ENCODE measurements around the gene SLC4A5. TPM values are rescaled to one million over a fixed set of nuclear protein-coding genes. Genes with fewer than 3 reads are reported as not detected.
"Not testable (repeated sequence)": the region's sequence is repeated elsewhere in the genome, so short reads cannot be mapped to it uniquely, and the experiment has no call there.

The SLC4A5 gene
- total RNA-seq, 1 experiment from 2014 or later, result 1.8 TPM

DNA sequence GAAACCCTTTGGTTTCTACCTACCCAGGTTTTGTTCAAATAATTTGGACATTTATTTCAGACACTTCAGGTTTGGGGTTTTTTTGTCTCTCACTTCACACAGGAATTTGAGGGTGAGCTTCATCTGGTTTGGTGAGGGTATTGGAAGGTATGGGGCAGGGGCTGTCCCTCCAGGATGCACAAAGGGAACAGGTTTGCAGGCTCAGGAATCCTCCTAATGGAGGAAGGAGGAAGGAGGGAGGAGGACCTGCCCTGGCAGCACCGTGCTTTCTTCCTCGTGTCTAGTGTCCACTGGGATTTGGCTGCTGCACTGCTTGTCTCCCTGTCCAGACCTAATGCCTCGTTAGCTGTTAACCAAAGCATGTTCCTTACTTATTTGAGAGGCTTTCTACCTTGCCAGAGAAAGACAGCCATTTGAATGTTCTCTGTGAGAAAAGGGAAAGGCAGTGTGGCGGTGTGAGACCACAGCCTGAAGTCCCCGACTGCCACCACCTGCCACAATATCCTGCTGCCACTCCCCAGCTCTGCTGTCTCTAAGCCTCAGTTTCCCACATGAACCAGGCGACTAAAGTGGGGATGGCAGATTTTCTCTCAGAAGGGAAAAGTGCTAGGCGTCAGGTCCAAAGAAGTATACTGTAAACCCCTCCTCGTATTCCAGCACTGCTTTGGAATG lies 2.2 kb upstream of the SLC4A5 start (continued):
- no peak for TF ChIP-seq CTCF (IDR thresholded peaks at IDR 0.05)
- TF ChIP-seq, protein P1, sequence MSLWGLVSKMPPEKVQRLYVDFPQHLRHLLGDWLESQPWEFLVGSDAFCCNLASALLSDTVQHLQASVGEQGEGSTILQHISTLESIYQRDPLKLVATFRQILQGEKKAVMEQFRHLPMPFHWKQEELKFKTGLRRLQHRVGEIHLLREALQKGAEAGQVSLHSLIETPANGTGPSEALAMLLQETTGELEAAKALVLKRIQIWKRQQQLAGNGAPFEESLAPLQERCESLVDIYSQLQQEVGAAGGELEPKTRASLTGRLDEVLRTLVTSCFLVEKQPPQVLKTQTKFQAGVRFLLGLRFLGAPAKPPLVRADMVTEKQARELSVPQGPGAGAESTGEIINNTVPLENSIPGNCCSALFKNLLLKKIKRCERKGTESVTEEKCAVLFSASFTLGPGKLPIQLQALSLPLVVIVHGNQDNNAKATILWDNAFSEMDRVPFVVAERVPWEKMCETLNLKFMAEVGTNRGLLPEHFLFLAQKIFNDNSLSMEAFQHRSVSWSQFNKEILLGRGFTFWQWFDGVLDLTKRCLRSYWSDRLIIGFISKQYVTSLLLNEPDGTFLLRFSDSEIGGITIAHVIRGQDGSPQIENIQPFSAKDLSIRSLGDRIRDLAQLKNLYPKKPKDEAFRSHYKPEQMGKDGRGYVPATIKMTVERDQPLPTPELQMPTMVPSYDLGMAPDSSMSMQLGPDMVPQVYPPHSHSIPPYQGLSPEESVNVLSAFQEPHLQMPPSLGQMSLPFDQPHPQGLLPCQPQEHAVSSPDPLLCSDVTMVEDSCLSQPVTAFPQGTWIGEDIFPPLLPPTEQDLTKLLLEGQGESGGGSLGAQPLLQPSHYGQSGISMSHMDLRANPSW (CRISPR knock-in tag; conservative IDR thresholded peaks at IDR 0.05; ENCODE audit: low read depth), result no peak
- TF ChIP-seq ZNF671 (CRISPR knock-in tag; IDR thresholded peaks at IDR 0.05), result no peak

DNA sequence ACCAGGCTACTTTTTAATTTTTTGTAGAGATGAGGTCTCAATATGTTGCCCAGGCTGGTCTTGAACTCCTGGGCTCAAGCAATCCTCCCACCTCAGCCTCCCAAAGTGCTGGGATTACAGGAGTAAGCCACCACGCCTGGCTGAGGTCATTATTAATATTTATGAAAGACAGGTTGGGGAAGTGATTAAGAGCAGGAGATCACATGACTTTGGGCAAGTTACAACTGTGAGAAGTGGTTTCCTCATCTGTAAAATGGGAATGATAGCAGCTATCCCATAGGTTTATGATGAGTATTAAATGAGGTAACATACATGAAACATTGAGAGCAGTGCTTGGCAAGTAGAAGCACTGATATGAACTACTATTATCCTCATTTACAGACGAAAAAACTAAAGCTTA lies 7.0 kb downstream of the SLC4A5 start:
- POLR2A ChIA-PET, result interaction anchor here (1.3 kb wide), 1 partner anchor 38 kb away, joined by 4 read pairs; no protein-coding TSS in a partner anchor
- H3K36me3 Mint-ChIP-seq; ATAC-seq; H3K9me3 Mint-ChIP-seq; H3K4me1 Mint-ChIP-seq; DNase-seq (ENCODE audit: low spot score); H3K27ac Mint-ChIP-seq; H3K4me3 Mint-ChIP-seq: not testable (repeated sequence)
- H3K27me3 Mint-ChIP-seq (ENCODE audit: low read depth), result peaks cover 14% of the 10 kb centered on the region
- CTCF ChIA-PET, result interaction anchor here (1.4 to 2.2 kb wide), 8 partner anchors 22 to 147 kb away, joined by 3 to 36 read pairs (median 10); partner anchors contain the start of genes CCDC142 and TTC31

- H3K4me1 Mint-ChIP-seq, result no peaks in the 10 kb centered on the region
- peak; percentile 70; the same call in 1 of the 2 replicates for TF ChIP-seq GTF2I (CRISPR knock-in tag; conservative IDR thresholded peaks at IDR 0.05)
- no peak for TF ChIP-seq NFATC4 (CRISPR knock-in tag; IDR thresholded peaks at IDR 0.05)
- TF ChIP-seq CTCF (IDR thresholded peaks at IDR 0.05), result peak; percentile 90
- H3K9me3 Mint-ChIP-seq, result no peaks in the 10 kb centered on the region
- no peaks in the 10 kb centered on the region for H3K36me3 Mint-ChIP-seq
- peaks cover 10% of the 10 kb centered on the region for H3K27me3 Mint-ChIP-seq (ENCODE audit: low read depth)
- no peak overlapping the region for H3K4me3 Mint-ChIP-seq
- ChIA-PET POLR2A (interaction anchor here (1.3 kb wide), 1 partner anchor 40 kb away, joined by 4 read pairs; no protein-coding TSS in a partner anchor), CTCF (interaction anchor here (0.6 to 3.3 kb wide), 76 partner anchors 10 to 512 kb away, joined by 3 to 63 read pairs (median 5); partner anchors contain the start of genes AUP1, C2orf81, CCDC142 and DCTN1)
- DNase-seq (ENCODE audit: low spot score) (peak; percentile 85), ATAC-seq (peak; percentile 93)
- H3K27ac Mint-ChIP-seq, result no peak overlapping the region
These were observed 8.3 kb downstream of the SLC4A5 start for GRCh38 chr2:74334931-74335333.

- DNase-seq (ENCODE audit: low spot score), result no peak
- Mint-ChIP-seq H3K27ac (no peak overlapping the region), H3K9me3 (no peaks in the 10 kb centered on the region), H3K4me3 (no peak overlapping the region), H3K4me1 (no peaks in the 10 kb centered on the region), H3K27me3 (ENCODE audit: low read depth) (peaks cover 10% of the 10 kb centered on the region), H3K36me3 (no peaks in the 10 kb centered on the region)
- no peak for ATAC-seq
- CTCF ChIA-PET, result interaction anchor here (0.6 to 3.3 kb wide), 64 partner anchors 9 to 511 kb away, joined by 3 to 63 read pairs (median 6); partner anchors contain the start of genes AUP1, C2orf81, CCDC142 and HTRA2
- POLR2A ChIA-PET, result no interaction called here
- TF ChIP-seq CBFB (CRISPR knock-in tag; IDR thresholded peaks at IDR 0.05; ENCODE audit: low read depth), result no peak
- no peak for TF ChIP-seq ZNF396 (CRISPR knock-in tag; IDR thresholded peaks at IDR 0.05; ENCODE audit: borderline replicate concordance)
- no peak for TF ChIP-seq EMX1 (CRISPR knock-in tag; IDR thresholded peaks at IDR 0.05)
- no peak for TF ChIP-seq NR2C2 (CRISPR knock-in tag; IDR thresholded peaks at IDR 0.05)
- no peak for TF ChIP-seq ZBTB21 (CRISPR knock-in tag; IDR thresholded peaks at IDR 0.05; ENCODE audit: borderline replicate concordance)
- TF ChIP-seq TCF7 (CRISPR knock-in tag; IDR thresholded peaks at IDR 0.05; ENCODE audit: low read depth), result no peak
- TF ChIP-seq, protein P2, sequence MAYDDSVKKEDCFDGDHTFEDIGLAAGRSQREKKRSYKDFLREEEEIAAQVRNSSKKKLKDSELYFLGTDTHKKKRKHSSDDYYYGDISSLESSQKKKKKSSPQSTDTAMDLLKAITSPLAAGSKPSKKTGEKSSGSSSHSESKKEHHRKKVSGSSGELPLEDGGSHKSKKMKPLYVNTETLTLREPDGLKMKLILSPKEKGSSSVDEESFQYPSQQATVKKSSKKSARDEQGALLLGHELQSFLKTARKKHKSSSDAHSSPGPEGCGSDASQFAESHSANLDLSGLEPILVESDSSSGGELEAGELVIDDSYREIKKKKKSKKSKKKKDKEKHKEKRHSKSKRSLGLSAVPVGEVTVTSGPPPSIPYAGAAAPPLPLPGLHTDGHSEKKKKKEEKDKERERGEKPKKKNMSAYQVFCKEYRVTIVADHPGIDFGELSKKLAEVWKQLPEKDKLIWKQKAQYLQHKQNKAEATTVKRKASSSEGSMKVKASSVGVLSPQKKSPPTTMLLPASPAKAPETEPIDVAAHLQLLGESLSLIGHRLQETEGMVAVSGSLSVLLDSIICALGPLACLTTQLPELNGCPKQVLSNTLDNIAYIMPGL (CRISPR knock-in tag; IDR thresholded peaks at IDR 0.05), result no peak
- no peak for TF ChIP-seq MYBL2 (CRISPR knock-in tag; IDR thresholded peaks at IDR 0.05)
- TF ChIP-seq, protein P3, sequence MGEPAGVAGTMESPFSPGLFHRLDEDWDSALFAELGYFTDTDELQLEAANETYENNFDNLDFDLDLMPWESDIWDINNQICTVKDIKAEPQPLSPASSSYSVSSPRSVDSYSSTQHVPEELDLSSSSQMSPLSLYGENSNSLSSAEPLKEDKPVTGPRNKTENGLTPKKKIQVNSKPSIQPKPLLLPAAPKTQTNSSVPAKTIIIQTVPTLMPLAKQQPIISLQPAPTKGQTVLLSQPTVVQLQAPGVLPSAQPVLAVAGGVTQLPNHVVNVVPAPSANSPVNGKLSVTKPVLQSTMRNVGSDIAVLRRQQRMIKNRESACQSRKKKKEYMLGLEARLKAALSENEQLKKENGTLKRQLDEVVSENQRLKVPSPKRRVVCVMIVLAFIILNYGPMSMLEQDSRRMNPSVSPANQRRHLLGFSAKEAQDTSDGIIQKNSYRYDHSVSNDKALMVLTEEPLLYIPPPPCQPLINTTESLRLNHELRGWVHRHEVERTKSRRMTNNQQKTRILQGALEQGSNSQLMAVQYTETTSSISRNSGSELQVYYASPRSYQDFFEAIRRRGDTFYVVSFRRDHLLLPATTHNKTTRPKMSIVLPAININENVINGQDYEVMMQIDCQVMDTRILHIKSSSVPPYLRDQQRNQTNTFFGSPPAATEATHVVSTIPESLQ (CRISPR knock-in tag; IDR thresholded peaks at IDR 0.05), result no peak
- no peak for TF ChIP-seq SMAD4 (CRISPR knock-in tag; IDR thresholded peaks at IDR 0.05)
- no peak for TF ChIP-seq JUN (CRISPR knock-in tag; IDR thresholded peaks at IDR 0.05)
- TF ChIP-seq TEAD1 (CRISPR knock-in tag; IDR thresholded peaks at IDR 0.05), result no peak
- no peak for TF ChIP-seq KAT7 (CRISPR knock-in tag; IDR thresholded peaks at IDR 0.05; ENCODE audit: borderline replicate concordance)
These were observed 9.2 kb downstream of the SLC4A5 start for GRCh38 chr2:74333896-74334586.
